PC-3 (cell line): ENCODE results near the gene CARMIL1.

ENCODE experiments used
- CTCF ChIP-seq: fragments of 300-600 bp; sonication (generic); conservative IDR thresholded peaks from 2 replicates; pipeline ENCODE4 v1.5.1; 2017; ENCODE audit warnings: antibody characterized with exemption, low read depth, mild to moderate bottlenecking, low read length
- EZH2phosphoT487 ChIP-seq: fragments of 300-600 bp; sonication (generic); IDR thresholded peaks from 2 replicates; pipeline ENCODE4 v1.6.1; 2018; ENCODE audit warnings: mild to moderate bottlenecking, antibody characterized with exemption, low read length, borderline replicate concordance

- TF ChIP-seq CTCF, result no peak
- no peak for TF ChIP-seq EZH2phosphoT487
Observed at GRCh38 chr6:25322692-25323091, 43.5 kb downstream of the CARMIL1 start.
